Parathyroid adenoma (tissue), 2 donors: ENCODE data around the gene OR2K2.

Experiments
- H2AFZ ChIP-seq: fragments of 300-600 bp; sonication (generic); one replicate; pipeline ENCODE4 v1.7.0; 2017; ENCODE audit warnings: antibody characterized with exemption, mild to moderate bottlenecking
- H3K27ac ChIP-seq: fragments of 300-600 bp; sonication (generic); one replicate; pipeline ENCODE4 v1.7.0; 2017
- H3K27me3 ChIP-seq: fragments of 300-600 bp; sonication (generic); one replicate; pipeline ENCODE4 v1.7.0; 2017; ENCODE audit warnings: low read length; ENCODE audit not compliant: control insufficient read depth, insufficient read depth
- H3K36me3 ChIP-seq: fragments of 300-600 bp; sonication (generic); one replicate; pipeline ENCODE4 v1.7.0; 2017; ENCODE audit warnings: low read length; ENCODE audit not compliant: control insufficient read depth, insufficient read depth
- H3K4me1 ChIP-seq: fragments of 300-600 bp; sonication (generic); one replicate; pipeline ENCODE4 v1.7.0; 2017; ENCODE audit warnings: control low read depth
- H3K4me2 ChIP-seq: fragments of 300-600 bp; sonication (generic); one replicate; pipeline ENCODE4 v1.7.0; 2017; ENCODE audit warnings: low read length
- H3K4me3 ChIP-seq: fragments of 300-600 bp; sonication (generic); one replicate; pipeline ENCODE4 v1.7.0; 2017; ENCODE audit warnings: low read depth, low read length
- H3K79me2 ChIP-seq: fragments of 300-600 bp; sonication (generic); one replicate; pipeline ENCODE4 v1.7.0; 2017; ENCODE audit warnings: control low read depth
- H3K9ac ChIP-seq: fragments of 300-600 bp; sonication (generic); one replicate; pipeline ENCODE4 v1.7.0; 2017; ENCODE audit warnings: mild to moderate bottlenecking
- H3K9me3 ChIP-seq: fragments of 300-600 bp; sonication (generic); one replicate; pipeline ENCODE4 v1.7.0; 2017; ENCODE audit warnings: low read length; ENCODE audit not compliant: control insufficient read depth
- TF ChIP-seq, protein P1 (sequence below): fragments of 300-600 bp; sonication (generic); IDR thresholded peaks from one replicate; pipeline ENCODE4 v1.7.0; 2017; ENCODE audit warnings: antibody characterized with exemption, mild to moderate bottlenecking
- donor health status: primary hyperparathyroidism.

Gene OR2K2

DNA sequence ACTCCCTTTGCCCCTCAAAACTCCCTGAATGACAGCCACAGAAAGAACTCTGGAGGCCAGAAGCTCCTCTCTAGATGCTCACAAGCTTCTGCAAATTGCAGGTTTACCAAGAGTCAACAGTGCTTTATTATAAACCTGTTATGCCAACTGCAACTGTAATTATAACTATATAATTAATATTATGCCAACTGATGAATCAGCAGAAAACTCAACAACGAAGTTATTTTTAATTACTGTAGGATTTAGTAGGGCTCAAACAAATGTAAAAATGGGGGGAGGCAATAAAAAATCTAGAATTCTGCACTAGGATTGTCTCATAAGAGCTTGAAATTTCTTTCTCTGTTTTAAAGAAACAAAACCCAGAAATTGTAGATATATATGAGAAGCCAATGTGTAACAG, 37.0 kb upstream of the OR2K2 start:
- Histone ChIP-seq H3K79me2 (no peaks in the 10 kb centered on the region), H3K36me3 (no peaks in the 10 kb centered on the region), H3K4me2 (no peak overlapping the region)

DNA sequence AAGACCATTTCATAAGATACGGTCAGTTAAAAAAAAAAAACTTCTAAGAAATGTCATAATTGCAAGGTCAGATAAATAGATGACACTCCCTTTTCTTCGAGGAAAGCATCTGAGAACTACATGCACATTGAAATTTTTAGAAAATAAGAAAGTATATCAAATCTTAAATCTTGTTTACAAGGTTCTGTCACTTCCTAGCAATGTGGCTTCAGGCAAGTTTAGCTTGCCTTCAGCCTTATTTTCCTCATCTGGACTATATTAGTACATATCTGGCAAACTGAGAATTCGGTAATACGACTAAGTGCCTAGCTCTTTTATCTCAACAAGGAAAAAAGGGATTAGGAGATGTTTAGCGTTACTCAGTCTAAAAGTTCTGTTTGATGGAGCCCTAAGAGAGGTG, 32.5 kb upstream of the OR2K2 start:
- Histone ChIP-seq H3K4me2 (no peak overlapping the region), H3K36me3 (no peaks in the 10 kb centered on the region)

More for the DNA sequence above, 37.0 kb upstream of the OR2K2 start:
- H3K4me3 ChIP-seq, result no peak overlapping the region
- TF ChIP-seq, protein P1, sequence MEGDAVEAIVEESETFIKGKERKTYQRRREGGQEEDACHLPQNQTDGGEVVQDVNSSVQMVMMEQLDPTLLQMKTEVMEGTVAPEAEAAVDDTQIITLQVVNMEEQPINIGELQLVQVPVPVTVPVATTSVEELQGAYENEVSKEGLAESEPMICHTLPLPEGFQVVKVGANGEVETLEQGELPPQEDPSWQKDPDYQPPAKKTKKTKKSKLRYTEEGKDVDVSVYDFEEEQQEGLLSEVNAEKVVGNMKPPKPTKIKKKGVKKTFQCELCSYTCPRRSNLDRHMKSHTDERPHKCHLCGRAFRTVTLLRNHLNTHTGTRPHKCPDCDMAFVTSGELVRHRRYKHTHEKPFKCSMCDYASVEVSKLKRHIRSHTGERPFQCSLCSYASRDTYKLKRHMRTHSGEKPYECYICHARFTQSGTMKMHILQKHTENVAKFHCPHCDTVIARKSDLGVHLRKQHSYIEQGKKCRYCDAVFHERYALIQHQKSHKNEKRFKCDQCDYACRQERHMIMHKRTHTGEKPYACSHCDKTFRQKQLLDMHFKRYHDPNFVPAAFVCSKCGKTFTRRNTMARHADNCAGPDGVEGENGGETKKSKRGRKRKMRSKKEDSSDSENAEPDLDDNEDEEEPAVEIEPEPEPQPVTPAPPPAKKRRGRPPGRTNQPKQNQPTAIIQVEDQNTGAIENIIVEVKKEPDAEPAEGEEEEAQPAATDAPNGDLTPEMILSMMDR, result no peak
- no peak overlapping the region for H3K9ac ChIP-seq
- no peaks in the 10 kb centered on the region for H3K4me1 ChIP-seq
- H3K27ac ChIP-seq, result no peak overlapping the region
- no peaks in the 10 kb centered on the region for H3K9me3 ChIP-seq
- H3K27me3 ChIP-seq, result no peaks in the 10 kb centered on the region
- no peak overlapping the region for H2AFZ ChIP-seq

DNA sequence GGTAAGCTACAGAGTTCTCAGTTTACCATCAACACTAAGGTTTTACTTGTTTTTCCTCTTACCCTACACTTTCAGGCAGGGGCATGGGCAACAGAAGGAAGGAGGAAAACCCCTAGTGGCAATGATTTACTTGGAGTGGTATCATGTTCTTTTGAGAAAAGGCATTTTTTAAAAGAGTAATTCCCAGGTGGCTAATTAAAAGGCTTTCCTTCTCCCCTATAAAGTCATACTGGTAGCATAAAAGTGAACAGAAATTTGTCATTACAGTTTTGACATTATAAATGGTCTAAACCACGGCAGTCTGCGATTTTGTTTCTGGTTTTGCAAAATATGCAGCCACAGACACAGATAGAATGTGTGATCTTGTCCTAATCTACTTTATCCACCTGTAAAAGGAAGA, 30.9 kb upstream of the OR2K2 start:
- no peaks in the 10 kb centered on the region for H3K36me3 ChIP-seq

More for the DNA sequence above, 32.5 kb upstream of the OR2K2 start:
- Histone ChIP-seq H3K27ac (no peak overlapping the region), H3K9me3 (no peaks in the 10 kb centered on the region), H3K79me2 (no peaks in the 10 kb centered on the region), H3K4me3 (no peak overlapping the region), H3K9ac (no peak overlapping the region), H3K27me3 (no peaks in the 10 kb centered on the region), H2AFZ (no peak overlapping the region), H3K4me1 (no peaks in the 10 kb centered on the region)
- TF ChIP-seq, protein P1, result no peak

DNA sequence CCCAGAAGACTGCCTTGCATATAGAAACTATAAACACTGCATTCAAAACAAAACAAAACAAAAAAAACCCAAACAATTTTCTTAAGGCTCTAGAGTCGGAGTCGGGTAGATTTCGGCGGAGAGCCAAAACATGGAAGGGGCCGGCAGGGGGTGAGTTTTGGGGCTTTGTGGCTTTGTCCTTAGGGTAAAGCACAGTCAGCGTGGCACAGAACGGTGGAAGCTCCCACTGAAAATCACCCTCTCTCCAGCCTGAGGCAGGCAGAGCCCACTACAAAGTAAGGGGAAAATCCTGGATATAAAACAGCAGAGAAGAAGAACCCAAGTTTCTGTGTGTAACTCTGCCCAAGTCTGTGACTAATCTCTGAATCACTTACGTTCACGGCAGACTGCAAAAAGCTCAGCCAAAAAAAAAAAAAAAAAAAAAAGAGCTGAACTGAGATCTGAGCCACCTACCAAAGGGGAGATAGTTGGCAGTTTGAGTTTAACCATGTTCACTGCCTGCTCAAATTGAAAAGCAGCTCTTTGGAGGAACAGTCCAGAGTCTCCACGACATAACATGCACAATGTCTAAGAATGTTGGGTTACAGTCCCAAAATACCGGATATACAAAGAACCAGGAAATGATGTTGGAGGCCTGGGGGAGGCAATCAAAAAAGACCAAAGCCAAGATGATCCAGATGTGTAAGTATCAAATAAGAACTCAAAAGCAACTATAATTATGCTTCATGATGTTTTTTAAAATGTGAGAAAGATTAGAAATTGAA, 26.6 kb upstream of the OR2K2 start:
- no peak overlapping the region for H3K27ac ChIP-seq
- TF ChIP-seq, protein P1, result no peak
- H2AFZ ChIP-seq, result no peak overlapping the region
- H3K36me3 ChIP-seq, result no peaks in the 10 kb centered on the region
- no peaks in the 10 kb centered on the region for H3K9me3 ChIP-seq
- H3K4me2 ChIP-seq, result peak overlapping the region; percentile 71
- H3K4me1 ChIP-seq, result no peaks in the 10 kb centered on the region
- no peaks in the 10 kb centered on the region for H3K79me2 ChIP-seq
- peak overlapping the region; percentile 44 for H3K4me3 ChIP-seq
- no peaks in the 10 kb centered on the region for H3K27me3 ChIP-seq
- H3K9ac ChIP-seq, result no peak overlapping the region

More for the DNA sequence above, 30.9 kb upstream of the OR2K2 start:
- no peak overlapping the region for H3K27ac ChIP-seq
- no peaks in the 10 kb centered on the region for H3K4me1 ChIP-seq
- TF ChIP-seq, protein P1, result no peak
- H2AFZ ChIP-seq, result no peak overlapping the region
- no peaks in the 10 kb centered on the region for H3K9me3 ChIP-seq
- no peaks in the 10 kb centered on the region for H3K79me2 ChIP-seq
- no peak overlapping the region for H3K4me2 ChIP-seq
- no peaks in the 10 kb centered on the region for H3K27me3 ChIP-seq
- no peak overlapping the region for H3K9ac ChIP-seq
- no peak overlapping the region for H3K4me3 ChIP-seq

DNA sequence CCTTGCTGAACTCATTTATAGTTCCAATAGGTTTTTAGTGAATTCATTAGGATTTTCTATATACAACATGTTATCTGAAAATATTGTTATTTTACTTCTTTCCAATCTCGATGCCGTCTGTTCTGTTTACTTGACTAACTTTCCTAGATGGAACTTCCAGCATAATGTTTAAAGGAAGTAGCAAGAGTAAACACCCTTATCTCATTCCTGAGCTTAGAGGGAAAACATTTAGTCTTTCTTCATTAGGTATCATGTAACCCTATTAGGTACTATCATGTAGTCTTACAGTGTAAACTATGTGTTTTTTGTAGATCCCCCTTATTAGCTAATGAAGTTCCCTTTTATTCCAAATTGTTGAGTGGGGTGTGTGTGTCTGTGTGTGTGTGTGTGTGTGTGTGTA, 22.5 kb upstream of the OR2K2 start:
- Histone ChIP-seq H3K4me2 (no peak overlapping the region), H3K27ac (no peak overlapping the region), H3K36me3 (no peaks in the 10 kb centered on the region), H3K4me1 (no peaks in the 10 kb centered on the region), H3K4me3 (no peak overlapping the region), H3K9me3 (no peaks in the 10 kb centered on the region), H3K79me2 (no peaks in the 10 kb centered on the region), H3K27me3 (no peaks in the 10 kb centered on the region), H2AFZ (no peak overlapping the region), H3K9ac (no peak overlapping the region)
- TF ChIP-seq, protein P1, result no peak
